ENCODE measurements around the gene DISC1. TPM values are rescaled to one million over a fixed set of nuclear protein-coding genes. Genes with fewer than 3 reads are reported as not detected.
"Not testable (repeated sequence)": the region's sequence is repeated elsewhere in the genome, so short reads cannot be mapped to it uniquely, and the experiment has no call there.

The DISC1 gene
- total RNA-seq, 2 donors from 2014 or later, result 2.3 to 7.0 TPM

GRCh38 chr1:231727171-231727570 is 100.6 kb downstream of the DISC1 start:
- H3K36me3 ChIP-seq (replicated peaks in 1 of 2; ENCODE audit: insufficient read depth in 1 of 2, low read depth in 2 of 2), result no peaks in the 10 kb centered on the region
- intact Hi-C loops (cut with DNase I), result no loop called here
- WGBS, 2 donors, result 85 to 89% methylated on average over 2 of the region's 2 CpGs
- ATAC-seq (no peak), DNase-seq (no peak)
- no peaks in the 10 kb centered on the region for H3K4me1 ChIP-seq
- H3K27ac ChIP-seq, result no peak overlapping the region
- no peaks in the 10 kb centered on the region for H3K9me3 ChIP-seq
- H3K27me3 ChIP-seq, result no peaks in the 10 kb centered on the region
- TF ChIP-seq CTCF (IDR thresholded peaks at IDR 0.05) (no peak), POLR2A (IDR thresholded peaks at IDR 0.05) (no peak)
- no peak overlapping the region for H3K4me3 ChIP-seq

- H3K36me3 ChIP-seq (replicated peaks in 1 of 2; ENCODE audit: insufficient read depth in 1 of 2, low read depth in 2 of 2); H3K4me1 ChIP-seq; DNase-seq; H3K27me3 ChIP-seq; intact Hi-C loops (cut with DNase I); H3K9me3 ChIP-seq; H3K4me3 ChIP-seq; ATAC-seq; H3K27ac ChIP-seq: not testable (repeated sequence)
- WGBS, 2 donors, result 95 to 99% methylated on average over 4 of the region's 4 CpGs
Measured at GRCh38 chr1:231728987-231729386, 102.4 kb downstream of the DISC1 start.

- H3K36me3 ChIP-seq (replicated peaks in 1 of 2; ENCODE audit: insufficient read depth in 1 of 2, low read depth in 2 of 2), result no peaks in the 10 kb centered on the region
- DNase-seq, result no peak
- no peaks in the 10 kb centered on the region for H3K27me3 ChIP-seq
- ATAC-seq, result no peak
- no peak overlapping the region for H3K4me3 ChIP-seq
- TF ChIP-seq POLR2A (IDR thresholded peaks at IDR 0.05) (no peak), CTCF (IDR thresholded peaks at IDR 0.05) (no peak)
- no peak overlapping the region for H3K27ac ChIP-seq
- 15 to 20% methylated on average over 1 of the region's 1 CpG for WGBS, 2 donors
- H3K9me3 ChIP-seq, result no peaks in the 10 kb centered on the region
- intact Hi-C loops (cut with DNase I), result no loop called here
- no peaks in the 10 kb centered on the region for H3K4me1 ChIP-seq
Measured at GRCh38 chr1:231729544-231729943, 103.0 kb downstream of the DISC1 start.

GRCh38 chr1:231731268-231731667 is 104.7 kb downstream of the DISC1 start:
- no peaks in the 10 kb centered on the region for H3K27me3 ChIP-seq
- H3K4me1 ChIP-seq, result no peaks in the 10 kb centered on the region
- DNase-seq (no peak), ATAC-seq (no peak)
- no peak overlapping the region for H3K27ac ChIP-seq
- intact Hi-C loops (cut with DNase I), result no loop called here
- TF ChIP-seq POLR2A (IDR thresholded peaks at IDR 0.05), result no peak
- no peak for TF ChIP-seq CTCF (IDR thresholded peaks at IDR 0.05)
- H3K9me3 ChIP-seq, result no peaks in the 10 kb centered on the region
- no peaks in the 10 kb centered on the region for H3K36me3 ChIP-seq (replicated peaks in 1 of 2; ENCODE audit: insufficient read depth in 1 of 2, low read depth in 2 of 2)
- no peak overlapping the region for H3K4me3 ChIP-seq

- ATAC-seq (no peak), DNase-seq (no peak)
- Histone ChIP-seq H3K9me3 (no peaks in the 10 kb centered on the region), H3K27ac (no peak overlapping the region), H3K27me3 (no peaks in the 10 kb centered on the region), H3K36me3 (replicated peaks in 1 of 2; ENCODE audit: insufficient read depth in 1 of 2, low read depth in 2 of 2) (no peaks in the 10 kb centered on the region), H3K4me3 (no peak overlapping the region), H3K4me1 (no peaks in the 10 kb centered on the region)
- intact Hi-C loops (cut with DNase I), result no loop called here
- TF ChIP-seq POLR2A (IDR thresholded peaks at IDR 0.05) (no peak), CTCF (IDR thresholded peaks at IDR 0.05) (no peak)
Measured at GRCh38 chr1:231733063-231733462, 106.5 kb downstream of the DISC1 start.
